Right ventricle myocardium inferior (tissue), 1 donor: ENCODE data around the gene DLX5. TPM values are rescaled to one million over a fixed set of nuclear protein-coding genes. Genes with fewer than 3 reads are reported as not detected.

Experiments used
- ATAC-seq: fragments of 200-7000 bp; cut with Tn5 transposase; one replicate; pipeline ENCODE4 v1.9.1; 2020; ENCODE audit warnings: mild to moderate bottlenecking, moderate library complexity
- DNase-seq: peaks from one replicate; pipeline ENCODE4 v3.0.0; 2021; ENCODE audit errors: missing footprints
- intact Hi-C: fragments of 100-400 bp; cut with DNase I; formaldehyde crosslinking; loops from one replicate; pipeline ENCODE4 v1.11.0; 2022
- total RNA-seq: library from RNA; stranded (reverse); fragmentation: NEBNext Ultra II Directional; extraction: Animal tissue kit (Norgen Biotek cat#: 25700); gene quantifications from one replicate; pipeline ENCODE4 v1.2.1, GENCODE V29; 2021
- donor health status: DM: no; HTN: yes; CAD: no; lungs with severe emphysema.

The DLX5 gene
- total RNA-seq, 1 donor from 2014 or later = not detected

GRCh38 chr7:96996111-96996957 lies 28.3 kb downstream of the DLX5 start:
- DNase-seq = no peak
- intact Hi-C loops = no loop called here
- ATAC-seq = no peak

- no peak for DNase-seq
- ATAC-seq = no peak
- intact Hi-C loops = no loop called here
These were observed 29.1 kb downstream of the DLX5 start for GRCh38 chr7:96995406-96996110.

- intact Hi-C loops = no loop called here
- DNase-seq = no peak
- no peak for ATAC-seq
These were observed 30.7 kb downstream of the DLX5 start for GRCh38 chr7:96993980-96994379.

- intact Hi-C loops = no loop called here
- ATAC-seq = no peak
These were observed 31.4 kb downstream of the DLX5 start for GRCh38 chr7:96993094-96993865.

GRCh38 chr7:96992192-96993005 lies 32.2 kb downstream of the DLX5 start:
- ATAC-seq = no peak
- intact Hi-C loops = no loop called here
- DNase-seq = no peak

More at GRCh38 chr7:96993094-96993865, 31.4 kb downstream of the DLX5 start:
- no peak for DNase-seq

GRCh38 chr7:96991546-96992191 lies 33.0 kb downstream of the DLX5 start:
- intact Hi-C loops = no loop called here
- ATAC-seq (no peak), DNase-seq (no peak)

GRCh38 chr7:96989859-96990317 lies 34.7 kb downstream of the DLX5 start:
- no peak for DNase-seq
- intact Hi-C loops = no loop called here
- ATAC-seq = no peak

GRCh38 chr7:96989241-96989858 lies 35.3 kb downstream of the DLX5 start:
- no peak for ATAC-seq
- intact Hi-C loops = no loop called here
- DNase-seq = no peak

- DNase-seq = no peak
- ATAC-seq = no peak
- intact Hi-C loops = no loop called here
These were observed 36.9 kb downstream of the DLX5 start for GRCh38 chr7:96987719-96988118.

GRCh38 chr7:96986901-96987300 lies 37.7 kb downstream of the DLX5 start:
- no peak for ATAC-seq
- DNase-seq = no peak
- intact Hi-C loops = no loop called here

GRCh38 chr7:96985992-96986391 lies 38.6 kb downstream of the DLX5 start:
- no peak for DNase-seq
- no peak for ATAC-seq
- intact Hi-C loops = no loop called here

GRCh38 chr7:96982586-96982985 lies 42.0 kb downstream of the DLX5 start:
- DNase-seq (no peak), ATAC-seq (no peak)
- intact Hi-C loops = no loop called here

- no peak for ATAC-seq
- intact Hi-C loops = no loop called here
- DNase-seq = no peak
These were observed 44.9 kb downstream of the DLX5 start for GRCh38 chr7:96979551-96980276.

- DNase-seq (no peak), ATAC-seq (no peak)
- intact Hi-C loops = no loop called here
These were observed 47.2 kb downstream of the DLX5 start for GRCh38 chr7:96977445-96977844.

- intact Hi-C loops = no loop called here
- no peak for ATAC-seq
- DNase-seq = no peak
These were observed 48.5 kb downstream of the DLX5 start for GRCh38 chr7:96976106-96976505.

GRCh38 chr7:96973986-96974385 lies 50.6 kb downstream of the DLX5 start:
- DNase-seq (no peak), ATAC-seq (no peak)
- intact Hi-C loops = no loop called here

- ATAC-seq (no peak), DNase-seq (no peak)
- intact Hi-C loops = no loop called here
These were observed 53.9 kb downstream of the DLX5 start for GRCh38 chr7:96970739-96971138.
